Stimulated activated CD4-positive, alpha-beta T cell treated with anti-CD3 and anti-CD28 coated beads, Interleukin-4, amount 100 ng/mL, for 48 hours (primary cell): ENCODE results near the gene MYOF.
"Not testable (repeated sequence)": the region's sequence is repeated elsewhere in the genome, so short reads cannot be mapped to it uniquely, and the experiment has no call there.

ENCODE experiments used
- DNase-seq, 2 donors: peaks; one replicate each; pipeline ENCODE4 v3.0.0-alpha.2; 2020; ENCODE audit warnings: low read depth in 2 of 2

Gene MYOF

GRCh38 chr10:93422118-93422517, 60.0 kb downstream of the MYOF start:
- DNase-seq, result no peak

GRCh38 chr10:93420944-93421825, 60.9 kb downstream of the MYOF start:
- DNase-seq, result no peak

- DNase-seq, result no peak
These were observed 62.0 kb downstream of the MYOF start for GRCh38 chr10:93420091-93420490.

GRCh38 chr10:93419016-93419415, 63.1 kb downstream of the MYOF start:
- not testable (repeated sequence) for DNase-seq

- DNase-seq, result no peak
These were observed 64.2 kb downstream of the MYOF start for GRCh38 chr10:93417921-93418320.

- no peak for DNase-seq
These were observed 64.9 kb downstream of the MYOF start for GRCh38 chr10:93417266-93417665.

GRCh38 chr10:93416824-93417223, 65.3 kb downstream of the MYOF start:
- DNase-seq, result no peak

- DNase-seq, result no peak
These were observed 66.4 kb downstream of the MYOF start for GRCh38 chr10:93415693-93416092.

GRCh38 chr10:93413252-93413689, 68.9 kb downstream of the MYOF start:
- DNase-seq, result no peak

- DNase-seq, result no peak
These were observed 69.3 kb downstream of the MYOF start for GRCh38 chr10:93412801-93413200.

GRCh38 chr10:93410697-93411348, 71.3 kb downstream of the MYOF start:
- no peak for DNase-seq

- no peak for DNase-seq
These were observed 73.4 kb downstream of the MYOF start for GRCh38 chr10:93408783-93409182.

- no peak for DNase-seq
These were observed 75.6 kb downstream of the MYOF start for GRCh38 chr10:93406364-93407145.

GRCh38 chr10:93404048-93404354, 78.1 kb downstream of the MYOF start:
- DNase-seq, result no peak

GRCh38 chr10:93403152-93404047, 78.7 kb downstream of the MYOF start:
- DNase-seq, result no peak

GRCh38 chr10:93402192-93402591, 79.9 kb downstream of the MYOF start:
- DNase-seq, result no peak

- DNase-seq, result no peak
These were observed 83.6 kb downstream of the MYOF start for GRCh38 chr10:93398528-93398927.

- DNase-seq, result no peak
These were observed 85.1 kb downstream of the MYOF start for GRCh38 chr10:93397020-93397419.

- no peak for DNase-seq
These were observed 88.9 kb downstream of the MYOF start for GRCh38 chr10:93393211-93393610.

- no peak for DNase-seq
These were observed 90.0 kb downstream of the MYOF start for GRCh38 chr10:93392121-93392520.

- no peak for DNase-seq
These were observed 91.6 kb downstream of the MYOF start for GRCh38 chr10:93390306-93391090.
